Suppressor macrophage treated with lipopolysaccharide for 1 hour (primary cell): ENCODE measurements around the gene CLEC4M.
"Not testable (repeated sequence)": the region's sequence is repeated elsewhere in the genome, so short reads cannot be mapped to it uniquely, and the experiment has no call there.

Experiments used
- DNase-seq, 3 donors: peaks; one replicate each; pipeline ENCODE4 v3.0.0-alpha.2; 2020 to 2022

Gene CLEC4M

GRCh38 chr19:7815325-7815724 is 52.3 kb downstream of the CLEC4M start:
- DNase-seq, result no peak

- DNase-seq, result not testable (repeated sequence)
Observed at GRCh38 chr19:7816040-7816439, 53.0 kb downstream of the CLEC4M start.

- DNase-seq, result peak; percentile 55 to 68 (median 66)
Observed at GRCh38 chr19:7817801-7818200, 54.8 kb downstream of the CLEC4M start.

- no peak for DNase-seq
Observed at GRCh38 chr19:7818806-7819205, 55.8 kb downstream of the CLEC4M start.
